ENCODE results near the gene COG5. TPM values are rescaled to one million over a fixed set of nuclear protein-coding genes. Genes with fewer than 3 reads are reported as not detected.

The COG5 gene
- total RNA-seq, 1 experiment from 2014 or later, result 32.2 TPM

- ChIA-PET POLR2A (ENCODE audit: low non-redundant PET) (interaction anchor here (0.6 kb wide), 1 partner anchor 369 kb away, joined by 3 read pairs; no protein-coding TSS in a partner anchor), CTCF (no interaction called here)
- BruUV-seq (replicated peaks), result no TSS peak
- intact Hi-C loops (cut with micrococcal nuclease; ENCODE audit: unreplicated experiment), result no loop called here
- no peak overlapping the region for H3K4me3 ChIP-seq (ENCODE audit: low read depth, low read length, poor library complexity, severe bottlenecking)
- DNase-seq (ENCODE audit: low spot score), result no peak
- no peak for TF ChIP-seq CTCF (conservative IDR thresholded peaks at IDR 0.05; ENCODE audit: low read depth, low read length)
- TF ChIP-seq EZH2 (IDR thresholded peaks at IDR 0.05; ENCODE audit: borderline replicate concordance, low read depth, low read length, poor library complexity, severe bottlenecking), result no peak
- no peaks in the 10 kb centered on the region for H3K36me3 ChIP-seq (ENCODE audit: insufficient read depth, low read length, poor library complexity, severe bottlenecking)
- H3K27me3 ChIP-seq (replicated peaks; ENCODE audit: insufficient read depth, low read depth, low read length, poor library complexity), result no peaks in the 10 kb centered on the region
- H3K4me1 ChIP-seq (ENCODE audit: insufficient read depth, low read length, poor library complexity, severe bottlenecking), result no peaks in the 10 kb centered on the region
- H3K27ac ChIP-seq (ENCODE audit: low read depth, low read length, poor library complexity, severe bottlenecking), result no peak overlapping the region
- H3K9me3 ChIP-seq (ENCODE audit: low read depth, low read length, poor library complexity, severe bottlenecking), result no peaks in the 10 kb centered on the region
Measured at GRCh38 chr7:107292591-107292990, 271.1 kb downstream of the COG5 start.

- intact Hi-C loops (cut with micrococcal nuclease; ENCODE audit: unreplicated experiment), result no loop called here
- Histone ChIP-seq H3K36me3 (ENCODE audit: insufficient read depth, low read length, poor library complexity, severe bottlenecking) (no peaks in the 10 kb centered on the region), H3K27me3 (replicated peaks; ENCODE audit: insufficient read depth, low read depth, low read length, poor library complexity) (no peaks in the 10 kb centered on the region), H3K9me3 (ENCODE audit: low read depth, low read length, poor library complexity, severe bottlenecking) (no peaks in the 10 kb centered on the region), H3K27ac (ENCODE audit: low read depth, low read length, poor library complexity, severe bottlenecking) (no peak overlapping the region), H3K4me1 (ENCODE audit: insufficient read depth, low read length, poor library complexity, severe bottlenecking) (no peaks in the 10 kb centered on the region), H3K4me3 (ENCODE audit: low read depth, low read length, poor library complexity, severe bottlenecking) (no peak overlapping the region)
- no TSS peak for BruUV-seq (replicated peaks)
- TF ChIP-seq EZH2 (IDR thresholded peaks at IDR 0.05; ENCODE audit: borderline replicate concordance, low read depth, low read length, poor library complexity, severe bottlenecking) (no peak), CTCF (conservative IDR thresholded peaks at IDR 0.05; ENCODE audit: low read depth, low read length) (no peak)
- CTCF ChIA-PET, result no interaction called here
- POLR2A ChIA-PET (ENCODE audit: low non-redundant PET), result interaction anchor here (0.5 to 0.7 kb wide), 2 partner anchors 8 to 274 kb away, joined by 3 read pairs; no protein-coding TSS in a partner anchor
- no peak for DNase-seq (ENCODE audit: low spot score)
Measured at GRCh38 chr7:107291434-107291833, 272.3 kb downstream of the COG5 start.

GRCh38 chr7:107286751-107287621, 276.7 kb downstream of the COG5 start:
- no peaks in the 10 kb centered on the region for H3K4me1 ChIP-seq (ENCODE audit: insufficient read depth, low read length, poor library complexity, severe bottlenecking)
- no peak overlapping the region for H3K4me3 ChIP-seq (ENCODE audit: low read depth, low read length, poor library complexity, severe bottlenecking)
- no peaks in the 10 kb centered on the region for H3K27me3 ChIP-seq (replicated peaks; ENCODE audit: insufficient read depth, low read depth, low read length, poor library complexity)
- TF ChIP-seq CTCF (conservative IDR thresholded peaks at IDR 0.05; ENCODE audit: low read depth, low read length), result no peak
- TF ChIP-seq EZH2 (IDR thresholded peaks at IDR 0.05; ENCODE audit: borderline replicate concordance, low read depth, low read length, poor library complexity, severe bottlenecking), result no peak
- H3K36me3 ChIP-seq (ENCODE audit: insufficient read depth, low read length, poor library complexity, severe bottlenecking), result no peaks in the 10 kb centered on the region
- no TSS peak for BruUV-seq (replicated peaks)
- H3K27ac ChIP-seq (ENCODE audit: low read depth, low read length, poor library complexity, severe bottlenecking), result no peak overlapping the region
- no peaks in the 10 kb centered on the region for H3K9me3 ChIP-seq (ENCODE audit: low read depth, low read length, poor library complexity, severe bottlenecking)
- no peak for DNase-seq (ENCODE audit: low spot score)
- ChIA-PET POLR2A (ENCODE audit: low non-redundant PET) (no interaction called here), CTCF (no interaction called here)
- intact Hi-C loops (cut with micrococcal nuclease; ENCODE audit: unreplicated experiment), result no loop called here
